ENCODE results near the gene OTP.

Gene OTP

DNA sequence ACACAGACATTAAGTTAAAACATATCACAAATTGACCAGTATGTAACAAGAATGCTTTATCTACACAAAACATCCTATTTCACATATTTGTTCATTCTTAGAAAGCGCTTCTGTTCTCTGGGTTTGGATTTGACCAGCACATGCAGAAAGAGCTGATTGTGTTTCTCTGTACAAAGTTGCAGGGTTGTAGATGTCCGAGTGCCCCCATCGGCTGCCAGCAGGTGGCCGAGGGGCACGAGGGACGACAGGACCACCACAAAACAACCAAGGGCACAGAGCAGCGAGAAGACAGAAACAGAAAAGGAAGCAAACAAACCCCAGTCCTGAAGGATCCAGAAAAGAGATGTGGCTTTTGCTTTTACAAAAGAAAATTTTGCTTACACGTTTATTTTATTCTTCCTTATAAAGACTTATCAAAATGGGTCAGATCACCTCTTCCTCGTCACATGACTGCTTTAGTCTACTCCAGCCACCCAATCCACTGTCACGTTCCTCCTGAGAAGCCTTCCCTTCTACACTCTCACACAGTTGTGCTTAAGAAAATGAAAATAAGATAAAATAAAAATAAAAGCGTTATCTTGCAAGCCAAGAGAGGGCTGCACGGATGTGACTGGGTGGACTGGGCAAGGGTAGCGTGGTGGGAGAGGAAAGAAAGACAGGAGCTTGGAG lies 9.5 kb downstream of the OTP start:
- TF ChIP-seq GABPA (IDR thresholded peaks at IDR 0.05; ENCODE audit: low read depth) = no peak
- TF ChIP-seq, protein P1, sequence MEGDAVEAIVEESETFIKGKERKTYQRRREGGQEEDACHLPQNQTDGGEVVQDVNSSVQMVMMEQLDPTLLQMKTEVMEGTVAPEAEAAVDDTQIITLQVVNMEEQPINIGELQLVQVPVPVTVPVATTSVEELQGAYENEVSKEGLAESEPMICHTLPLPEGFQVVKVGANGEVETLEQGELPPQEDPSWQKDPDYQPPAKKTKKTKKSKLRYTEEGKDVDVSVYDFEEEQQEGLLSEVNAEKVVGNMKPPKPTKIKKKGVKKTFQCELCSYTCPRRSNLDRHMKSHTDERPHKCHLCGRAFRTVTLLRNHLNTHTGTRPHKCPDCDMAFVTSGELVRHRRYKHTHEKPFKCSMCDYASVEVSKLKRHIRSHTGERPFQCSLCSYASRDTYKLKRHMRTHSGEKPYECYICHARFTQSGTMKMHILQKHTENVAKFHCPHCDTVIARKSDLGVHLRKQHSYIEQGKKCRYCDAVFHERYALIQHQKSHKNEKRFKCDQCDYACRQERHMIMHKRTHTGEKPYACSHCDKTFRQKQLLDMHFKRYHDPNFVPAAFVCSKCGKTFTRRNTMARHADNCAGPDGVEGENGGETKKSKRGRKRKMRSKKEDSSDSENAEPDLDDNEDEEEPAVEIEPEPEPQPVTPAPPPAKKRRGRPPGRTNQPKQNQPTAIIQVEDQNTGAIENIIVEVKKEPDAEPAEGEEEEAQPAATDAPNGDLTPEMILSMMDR (IDR thresholded peaks at IDR 0.05; ENCODE audit: insufficient read depth, low read length) = no peak
- TF ChIP-seq, protein P2, sequence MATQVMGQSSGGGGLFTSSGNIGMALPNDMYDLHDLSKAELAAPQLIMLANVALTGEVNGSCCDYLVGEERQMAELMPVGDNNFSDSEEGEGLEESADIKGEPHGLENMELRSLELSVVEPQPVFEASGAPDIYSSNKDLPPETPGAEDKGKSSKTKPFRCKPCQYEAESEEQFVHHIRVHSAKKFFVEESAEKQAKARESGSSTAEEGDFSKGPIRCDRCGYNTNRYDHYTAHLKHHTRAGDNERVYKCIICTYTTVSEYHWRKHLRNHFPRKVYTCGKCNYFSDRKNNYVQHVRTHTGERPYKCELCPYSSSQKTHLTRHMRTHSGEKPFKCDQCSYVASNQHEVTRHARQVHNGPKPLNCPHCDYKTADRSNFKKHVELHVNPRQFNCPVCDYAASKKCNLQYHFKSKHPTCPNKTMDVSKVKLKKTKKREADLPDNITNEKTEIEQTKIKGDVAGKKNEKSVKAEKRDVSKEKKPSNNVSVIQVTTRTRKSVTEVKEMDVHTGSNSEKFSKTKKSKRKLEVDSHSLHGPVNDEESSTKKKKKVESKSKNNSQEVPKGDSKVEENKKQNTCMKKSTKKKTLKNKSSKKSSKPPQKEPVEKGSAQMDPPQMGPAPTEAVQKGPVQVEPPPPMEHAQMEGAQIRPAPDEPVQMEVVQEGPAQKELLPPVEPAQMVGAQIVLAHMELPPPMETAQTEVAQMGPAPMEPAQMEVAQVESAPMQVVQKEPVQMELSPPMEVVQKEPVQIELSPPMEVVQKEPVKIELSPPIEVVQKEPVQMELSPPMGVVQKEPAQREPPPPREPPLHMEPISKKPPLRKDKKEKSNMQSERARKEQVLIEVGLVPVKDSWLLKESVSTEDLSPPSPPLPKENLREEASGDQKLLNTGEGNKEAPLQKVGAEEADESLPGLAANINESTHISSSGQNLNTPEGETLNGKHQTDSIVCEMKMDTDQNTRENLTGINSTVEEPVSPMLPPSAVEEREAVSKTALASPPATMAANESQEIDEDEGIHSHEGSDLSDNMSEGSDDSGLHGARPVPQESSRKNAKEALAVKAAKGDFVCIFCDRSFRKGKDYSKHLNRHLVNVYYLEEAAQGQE (IDR thresholded peaks at IDR 0.05; ENCODE audit: insufficient replicate concordance, low read depth) = no peak
- TF ChIP-seq POLR2AphosphoS5 (IDR thresholded peaks at IDR 0.05; ENCODE audit: low read depth) = no peak
- no peak for TF ChIP-seq SPI1 (IDR thresholded peaks at IDR 0.05; ENCODE audit: borderline replicate concordance, low read depth)
- no peak overlapping the region for H3K27ac ChIP-seq (replicated peaks)
- peaks cover 2% of the 10 kb centered on the region for H3K27me3 ChIP-seq (ENCODE audit: insufficient read depth, poor library complexity, severe bottlenecking)
- H3K4me3 ChIP-seq (replicated peaks; ENCODE audit: insufficient read depth, low read length) = no peak overlapping the region
- DNase-seq (ENCODE audit: low read depth in 1 of 2, low spot score in 1 of 2) = no peak

DNA sequence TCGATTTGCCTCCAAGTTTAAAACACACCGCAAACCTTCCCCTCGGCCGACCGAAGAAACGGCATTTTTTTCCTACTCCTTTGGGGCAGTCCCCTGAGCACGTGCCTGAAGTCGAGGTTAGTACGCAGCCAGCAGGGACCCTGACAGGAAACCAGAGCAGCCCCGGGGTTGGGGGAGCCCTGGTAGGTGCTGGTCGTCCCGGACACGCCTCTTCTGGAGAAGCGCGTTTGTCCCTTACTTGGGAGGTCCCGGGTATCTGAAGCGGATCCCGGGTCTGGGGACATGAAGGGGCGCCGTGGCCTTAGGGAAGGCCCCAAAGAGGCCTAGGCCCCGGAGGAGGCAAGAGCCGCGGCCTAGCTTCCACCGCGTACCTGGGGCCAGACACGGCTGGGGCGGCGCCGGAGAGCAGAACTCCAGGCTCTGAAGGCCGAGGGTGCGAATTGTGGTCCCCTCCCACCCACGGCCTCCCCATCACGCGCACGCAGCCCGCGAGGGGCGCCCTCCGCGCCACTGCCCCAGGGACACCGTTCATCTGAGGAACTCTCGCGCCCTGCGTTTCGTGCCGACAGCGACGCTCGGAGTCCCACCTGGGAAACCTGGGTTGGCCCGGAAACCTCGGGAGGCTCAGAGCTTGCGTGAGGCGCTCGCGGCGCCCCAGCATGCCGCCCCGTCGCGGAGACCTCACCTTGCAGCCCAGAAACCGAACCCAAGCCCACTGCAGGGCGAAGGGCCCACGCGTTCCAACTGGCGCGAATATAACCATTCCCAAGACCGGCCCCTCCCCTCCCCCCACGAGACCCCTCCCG lies 10.4 kb downstream of the OTP start:
- Histone ChIP-seq H3K27ac (replicated peaks) (no peak overlapping the region), H3K27me3 (ENCODE audit: insufficient read depth, poor library complexity, severe bottlenecking) (no peaks in the 10 kb centered on the region), H3K4me3 (replicated peaks; ENCODE audit: insufficient read depth, low read length) (no peak overlapping the region)
- no peak for DNase-seq (ENCODE audit: low read depth in 1 of 2, low spot score in 1 of 2)
- TF ChIP-seq, protein P2 (IDR thresholded peaks at IDR 0.05; ENCODE audit: insufficient replicate concordance, low read depth) = no peak
- no peak for TF ChIP-seq POLR2AphosphoS5 (IDR thresholded peaks at IDR 0.05; ENCODE audit: low read depth)
- TF ChIP-seq GABPA (IDR thresholded peaks at IDR 0.05; ENCODE audit: low read depth) = no peak
- no peak for TF ChIP-seq SPI1 (IDR thresholded peaks at IDR 0.05; ENCODE audit: borderline replicate concordance, low read depth)
- TF ChIP-seq, protein P1 (IDR thresholded peaks at IDR 0.05; ENCODE audit: insufficient read depth, low read length) = no peak

GRCh38 chr5:77623203-77623740 lies 15.2 kb downstream of the OTP start:
- Histone ChIP-seq H3K27me3 (ENCODE audit: insufficient read depth, poor library complexity, severe bottlenecking) (no peaks in the 10 kb centered on the region), H3K4me3 (replicated peaks; ENCODE audit: insufficient read depth, low read length) (no peak overlapping the region), H3K27ac (replicated peaks) (no peak overlapping the region)
- DNase-seq (ENCODE audit: low read depth in 1 of 2, low spot score in 1 of 2) = no peak
- TF ChIP-seq POLR2AphosphoS5 (IDR thresholded peaks at IDR 0.05; ENCODE audit: low read depth) (no peak), SPI1 (IDR thresholded peaks at IDR 0.05; ENCODE audit: borderline replicate concordance, low read depth) (no peak), GABPA (IDR thresholded peaks at IDR 0.05; ENCODE audit: low read depth) (no peak)
- TF ChIP-seq, protein P2 (IDR thresholded peaks at IDR 0.05; ENCODE audit: insufficient replicate concordance, low read depth) = no peak
- TF ChIP-seq, protein P1 (IDR thresholded peaks at IDR 0.05; ENCODE audit: insufficient read depth, low read length) = no peak

Data from HL-60 (cell line).